Ishikawa (cell line): ENCODE data around the gene FIP1L1.

Source experiments
- CEBPB ChIP-seq: IDR thresholded peaks from 2 replicates; pipeline ENCODE4 v1.6.1; 2012
- CREB1 ChIP-seq: IDR thresholded peaks from 2 replicates; pipeline ENCODE4 v1.6.1; 2012; ENCODE audit warnings: low read depth
- EGR1 ChIP-seq: IDR thresholded peaks from 2 replicates; pipeline ENCODE4 v1.6.1; 2012
- EP300 ChIP-seq: IDR thresholded peaks from 2 replicates; pipeline ENCODE4 v1.6.1; 2012; ENCODE audit warnings: borderline replicate concordance
- FOXM1 ChIP-seq: IDR thresholded peaks from 2 replicates; pipeline ENCODE4 v1.6.1; 2012; ENCODE audit warnings: low read depth, borderline replicate concordance
- MAX ChIP-seq: IDR thresholded peaks from 2 replicates; pipeline ENCODE4 v1.6.1; 2012
- NFIC ChIP-seq: IDR thresholded peaks from 2 replicates; pipeline ENCODE4 v1.6.1; 2012
- RAD21 ChIP-seq: IDR thresholded peaks from 2 replicates; pipeline ENCODE4 v1.6.1; 2012; ENCODE audit warnings: low read depth
- REST ChIP-seq: IDR thresholded peaks from 2 replicates; pipeline ENCODE4 v1.6.1; 2012; ENCODE audit warnings: low read depth, mild to moderate bottlenecking
- TAF1 ChIP-seq: IDR thresholded peaks from 2 replicates; pipeline ENCODE4 v1.6.1; 2012; ENCODE audit warnings: low read depth, mild to moderate bottlenecking
- TCF12 ChIP-seq: IDR thresholded peaks from 2 replicates; pipeline ENCODE4 v1.6.1; 2012; ENCODE audit warnings: low read depth
- TEAD4 ChIP-seq: IDR thresholded peaks from 2 replicates; pipeline ENCODE4 v1.6.1; 2012
- USF1 ChIP-seq: IDR thresholded peaks from 2 replicates; pipeline ENCODE4 v1.6.1; 2012
- YY1 ChIP-seq: IDR thresholded peaks from 2 replicates; pipeline ENCODE4 v1.6.1; 2012; ENCODE audit warnings: low read depth
- ZBTB7A ChIP-seq: IDR thresholded peaks from 2 replicates; pipeline ENCODE4 v1.6.1; 2012; ENCODE audit warnings: low read depth

FIP1L1 gene

GRCh38 chr4:53436251-53436650 lies 58.8 kb downstream of the FIP1L1 start:
- TF ChIP-seq CREB1 (no peak), MAX (no peak), RAD21 (no peak), USF1 (no peak), CEBPB (no peak), ZBTB7A (no peak), FOXM1 (no peak), REST (no peak), EGR1 (no peak), TCF12 (no peak), TAF1 (no peak), NFIC (no peak), YY1 (no peak), EP300 (no peak), TEAD4 (no peak)

GRCh38 chr4:53441564-53441963 lies 64.1 kb downstream of the FIP1L1 start:
- TF ChIP-seq YY1 (no peak), TAF1 (no peak), REST (no peak), ZBTB7A (no peak), NFIC (no peak), RAD21 (no peak), TEAD4 (no peak), MAX (no peak), USF1 (no peak), TCF12 (no peak), CREB1 (no peak), CEBPB (no peak), FOXM1 (no peak), EP300 (no peak), EGR1 (no peak)

GRCh38 chr4:53444954-53445353 lies 67.5 kb downstream of the FIP1L1 start:
- TF ChIP-seq EP300 (no peak), RAD21 (no peak)

GRCh38 chr4:53450773-53451172 lies 73.3 kb downstream of the FIP1L1 start:
- no peak for TF ChIP-seq ZBTB7A
- TF ChIP-seq EP300, result no peak
- TF ChIP-seq CREB1, result no peak
- no peak for TF ChIP-seq FOXM1
- TF ChIP-seq EGR1, result no peak
- TF ChIP-seq USF1, result no peak
- no peak for TF ChIP-seq TAF1
- no peak for TF ChIP-seq TCF12
- TF ChIP-seq YY1, result no peak
- no peak for TF ChIP-seq MAX
- no peak for TF ChIP-seq REST
